Kidney (tissue), 22 donors: Measurements from ENCODE around the gene PTF1A. TPM values are rescaled to one million over a fixed set of nuclear protein-coding genes. Genes with fewer than 3 reads are reported as not detected.

Source experiments
- DNase-seq, 5 donors: peaks; one replicate each; pipeline ENCODE4 v3.0.0-alpha.2; 2013 to 2020
- FAIRE-seq: peaks from 2 replicates; lab custom pipeline; 2012; peaks lifted over from hg19 to GRCh38; lab: Jason Lieb, UNC
- H3K27ac ChIP-seq, 2 donors: one replicate each; pipeline ENCODE4 v1.7.0; 2013; ENCODE audit warnings: low read depth in 2 of 2, low read length in 2 of 2, inconsistent platforms in 1 of 2
- H3K27me3 ChIP-seq: one replicate; pipeline ENCODE4 v1.7.1; 2013; ENCODE audit warnings: low read length, inconsistent platforms; ENCODE audit not compliant: control insufficient read depth, insufficient read depth
- H3K36me3 ChIP-seq, 3 donors: one replicate each; pipeline versions ENCODE4 v1.7.0 to v1.7.1; 2013; ENCODE audit warnings: low read length in 3 of 3, control low read depth in 1 of 3, inconsistent platforms in 1 of 3; ENCODE audit not compliant: insufficient read depth in 3 of 3, control insufficient read depth in 2 of 3
- H3K4me1 ChIP-seq, 3 donors: one replicate each; pipeline versions ENCODE4 v1.7.0 to v1.7.1; 2013; ENCODE audit warnings: low read length in 3 of 3, inconsistent platforms in 1 of 3, low read depth in 1 of 3; ENCODE audit not compliant: control insufficient read depth in 2 of 3, insufficient read depth in 2 of 3
- H3K4me3 ChIP-seq, 3 donors: one replicate each; pipeline versions ENCODE4 v1.7.0 to v1.8.1; 2013; ENCODE audit warnings: low read length in 3 of 3, control low read depth in 1 of 3, inconsistent platforms in 1 of 3
- H3K9ac ChIP-seq, 3 donors: one replicate each; pipeline versions ENCODE4 v1.7.0 to v1.7.1; 2013; ENCODE audit warnings: low read length in 3 of 3, control low read depth in 1 of 3, inconsistent platforms in 1 of 3
- H3K9me3 ChIP-seq, 3 donors: one replicate each; pipeline versions ENCODE4 v1.7.0 to v1.7.1; 2013; ENCODE audit warnings: low read length in 3 of 3, control low read depth in 1 of 3, inconsistent platforms in 1 of 3; ENCODE audit not compliant: control insufficient read depth in 2 of 3, insufficient read depth in 1 of 3
- CTCF ChIP-seq: IDR thresholded peaks from 3 replicates; pipeline ENCODE4 v1.5.1; 2012; ENCODE audit warnings: mild to moderate bottlenecking, moderate library complexity, borderline replicate concordance; ENCODE audit not compliant: insufficient read depth; ENCODE audit errors: extremely low read depth
- intact Hi-C: fragments of 100-400 bp; cut with DNase I; formaldehyde crosslinking; loops from one replicate; pipeline ENCODE4 v1.11.1; 2022
- long read RNA-seq, 10 donors: library from polyadenylated mRNA in 1 of 10; unstranded in 1 of 10; transcript quantifications; one replicate each; pipeline ENCODE4 v2.0.0 and lab custom pipeline, GENCODE V29; 2021 to 2026
- polyA plus RNA-seq: library from polyadenylated mRNA; stranded (reverse); fragments of 350-450 nt; fragmentation: Illumina TruSeq; extraction: RNeasy Lipid Tissue Mini Kit (QIAGEN cat#74804); gene quantifications from one replicate; pipeline ENCODE4 v1.2.3, GENCODE V29; 2014; ENCODE audit warnings: low read depth, low replicate concordance; ENCODE audit not compliant: insufficient read depth
- total RNA-seq: library from RNA; stranded (reverse); fragmentation: NEBNext Ultra II Directional; extraction: Animal tissue kit (Norgen Biotek cat#: 25700); gene quantifications from one replicate; pipeline ENCODE4 v1.2.1, GENCODE V29; 2021
- donor health status: control.
- donor health status: control.
- donor health status: control.
- donor health status: control.
- donor health status: control.
- donor health status: DM: yes; HTN: yes; CAD: no.
- donor health status: Normal renal cell carcinoma (clear cell type).

Gene PTF1A
- total RNA-seq (not detected), polyA plus RNA-seq (not detected)
- long read RNA-seq, donor 1 = 0 reads
- long read RNA-seq, donor 2 = 0 reads
- long read RNA-seq, donor 3 = 0 reads
- long read RNA-seq, donor 4 = 0 reads
- long read RNA-seq, donor 5 = 0 reads
- long read RNA-seq, donor 6 = 0 reads
- long read RNA-seq, donor 7 = 0 reads
- long read RNA-seq, donor 8 = 0 reads
- long read RNA-seq, donor 9 = 0 reads
- long read RNA-seq, donor 10 = 0 reads

GRCh38 chr10:23191764-23192711, at the start of gene PTF1A:
TSS of gene PTF1A (plus strand) at chr10:23192312. CDS start at chr10:23192531, 219 bp downstream.
- no peaks in the 10 kb centered on the region for H3K9me3 ChIP-seq
- no peaks in the 10 kb centered on the region for H3K36me3 ChIP-seq
- DNase-seq (peak in 2 of 5 donors; percentile 28 to 34), FAIRE-seq (no peak)
- intact Hi-C loops = no loop called here
- H3K4me1 ChIP-seq = no peaks in the 10 kb centered on the region
- H3K4me3 ChIP-seq = no peak within 1 kb of the TSS
- H3K27ac ChIP-seq = no peak within 1 kb of the TSS
- H3K9ac ChIP-seq = no peak within 1 kb of the TSS
- H3K27me3 ChIP-seq = peaks cover 49% of the 10 kb centered on the region
- TF ChIP-seq CTCF = no peak

- Histone ChIP-seq H3K9me3 (no peaks in the 10 kb centered on the region), H3K27ac (no peak overlapping the region), H3K36me3 (no peaks in the 10 kb centered on the region), H3K4me1 (no peaks in the 10 kb centered on the region), H3K9ac (no peak overlapping the region), H3K27me3 (no peaks in the 10 kb centered on the region), H3K4me3 (no peak overlapping the region)
- no peak for TF ChIP-seq CTCF
- intact Hi-C loops = no loop called here
- DNase-seq = peak in 2 of 5 donors; percentile 21 to 34
- no peak for FAIRE-seq
Measured at GRCh38 chr10:23146258-23146657, 45.9 kb upstream of the PTF1A start.

- Histone ChIP-seq H3K4me3 (no peak overlapping the region), H3K27ac (no peak overlapping the region), H3K4me1 (no peaks in the 10 kb centered on the region), H3K36me3 (no peaks in the 10 kb centered on the region), H3K9me3 (no peaks in the 10 kb centered on the region), H3K9ac (no peak overlapping the region), H3K27me3 (no peaks in the 10 kb centered on the region)
- intact Hi-C loops = no loop called here
- DNase-seq (no peak), FAIRE-seq (no peak)
- TF ChIP-seq CTCF = no peak
Measured at GRCh38 chr10:23147035-23147434, 45.1 kb upstream of the PTF1A start.
